HG03175 (cell line): ENCODE data around the gene FAM199X.
"Not testable (repeated sequence)": the region's sequence is repeated elsewhere in the genome, so short reads cannot be mapped to it uniquely, and the experiment has no call there.

Experiments
- ATAC-seq: cut with Tn5 transposase; IDR thresholded peaks from one replicate; pipeline ENCODE4 v1.9.1; 2021; ENCODE audit warnings: mild to moderate bottlenecking, moderate library complexity; ENCODE audit not compliant: unreplicated experiment

Gene FAM199X

DNA sequence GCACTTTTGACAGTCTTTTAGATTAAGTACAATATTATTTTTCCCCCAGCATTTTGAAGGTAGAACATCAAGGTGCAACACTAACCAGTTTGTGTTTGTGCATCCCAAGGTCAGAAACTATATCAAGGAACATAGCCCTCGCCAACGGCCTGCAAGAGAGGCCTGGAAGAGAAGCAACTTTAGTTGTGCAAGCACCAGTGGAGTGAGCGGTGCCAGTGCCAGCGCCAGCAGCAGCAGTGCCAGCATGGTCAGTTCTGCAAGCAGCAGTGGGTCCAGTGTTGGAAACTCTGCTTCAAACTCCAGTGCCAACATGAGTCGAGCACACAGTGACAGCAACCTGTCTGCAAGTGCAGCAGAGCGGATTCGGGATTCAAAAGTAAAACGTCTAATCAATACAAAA lies 21.7 kb downstream of the FAM199X start:
- ATAC-seq, result no peak

- no peak for ATAC-seq
Observed at GRCh38 chrX:104189837-104190236, 23.6 kb downstream of the FAM199X start.

DNA sequence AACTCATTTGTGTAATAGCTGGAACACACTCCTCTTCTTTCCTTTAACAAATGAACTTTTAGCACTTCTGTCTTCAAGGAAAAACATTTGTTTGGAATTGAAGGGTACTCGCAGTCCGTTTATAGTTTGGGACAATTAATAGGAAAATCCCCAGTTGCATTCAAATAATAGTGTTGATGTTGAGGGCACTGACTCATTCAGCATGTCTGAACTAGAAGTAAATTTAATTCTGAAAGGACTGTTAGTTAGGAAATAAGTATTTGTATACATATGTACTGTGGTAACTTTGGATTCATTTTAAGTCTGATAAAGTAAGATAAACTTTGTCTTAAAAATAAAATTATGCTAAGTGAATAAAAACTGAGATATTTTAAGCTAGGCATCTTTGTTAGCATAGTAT lies 27.2 kb downstream of the FAM199X start:
- no peak for ATAC-seq

GRCh38 chrX:104195013-104195412 lies 28.8 kb downstream of the FAM199X start:
- ATAC-seq, result no peak

- peak; percentile 83 for ATAC-seq
Observed at GRCh38 chrX:104195489-104196084, 29.3 kb downstream of the FAM199X start.

- no peak for ATAC-seq
Observed at GRCh38 chrX:104205548-104205947, 39.3 kb downstream of the FAM199X start.

GRCh38 chrX:104211187-104211586 lies 44.9 kb downstream of the FAM199X start:
- ATAC-seq, result no peak

DNA sequence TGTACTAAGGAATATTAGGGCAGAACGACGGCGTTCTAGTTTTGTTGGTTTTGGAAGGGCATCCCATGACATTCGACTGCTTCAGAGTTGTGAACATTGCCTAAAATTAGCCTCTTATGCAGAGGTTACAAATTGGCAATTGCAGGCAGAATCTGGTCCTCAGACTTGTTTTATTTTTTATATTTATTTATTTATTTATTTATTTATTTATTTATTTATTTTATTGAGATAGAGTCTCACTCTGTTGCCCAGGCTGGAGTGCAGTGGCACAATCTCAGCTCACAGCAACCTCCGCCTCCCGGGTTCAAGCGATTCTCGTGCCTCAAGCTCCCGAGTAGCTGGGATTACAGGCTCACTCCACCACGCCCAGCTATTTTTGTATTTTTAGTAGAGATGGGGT lies 63.8 kb downstream of the FAM199X start:
- not testable (repeated sequence) for ATAC-seq
